Smooth muscle cell (in vitro differentiated cells): ENCODE data around the gene PELI1. TPM values are rescaled to one million over a fixed set of nuclear protein-coding genes. Genes with fewer than 3 reads are reported as not detected.

Experiments
- DNase-seq: peaks from one replicate; lab custom pipeline; 2025; ENCODE audit not compliant: unreplicated experiment; lab: John Stamatoyannopoulos, UW
- H2AFZ ChIP-seq: fragments of 200-600 bp; sonication (generic); 2 replicates; pipeline ENCODE4 v1.6.0; 2016; ENCODE audit warnings: antibody characterized with exemption, low read depth, mild to moderate bottlenecking
- H3F3A ChIP-seq: fragments of 200-600 bp; sonication (generic); 2 replicates; pipeline ENCODE4 v1.6.0; 2017; ENCODE audit warnings: antibody characterized with exemption, low read depth
- H3K27ac ChIP-seq: fragments of 200-600 bp; sonication (generic); 2 replicates; pipeline ENCODE4 v1.5.1; 2016; ENCODE audit warnings: low read depth, mild to moderate bottlenecking
- H3K27me3 ChIP-seq: fragments of 200-600 bp; sonication (generic); 2 replicates; pipeline ENCODE4 v1.6.1; 2016; ENCODE audit warnings: low read depth, mild to moderate bottlenecking
- H3K36me3 ChIP-seq: fragments of 200-600 bp; sonication (generic); 2 replicates; pipeline ENCODE4 v1.5.1; 2016; ENCODE audit warnings: low read depth
- H3K4me1 ChIP-seq: fragments of 200-600 bp; sonication (generic); 2 replicates; pipeline ENCODE4 v1.5.1; 2016; ENCODE audit warnings: low read depth
- H3K4me2 ChIP-seq: fragments of 200-600 bp; sonication (generic); 2 replicates; pipeline ENCODE4 v1.6.0; 2016; ENCODE audit warnings: mild to moderate bottlenecking
- H3K4me3 ChIP-seq: fragments of 200-600 bp; sonication (generic); 2 replicates; pipeline ENCODE4 v1.5.1; 2016; ENCODE audit warnings: mild to moderate bottlenecking
- H3K79me2 ChIP-seq: fragments of 200-600 bp; sonication (generic); 2 replicates; pipeline ENCODE4 v1.6.0; 2016; ENCODE audit warnings: low read depth, mild to moderate bottlenecking
- H3K9ac ChIP-seq: fragments of 200-600 bp; sonication (generic); 2 replicates; pipeline ENCODE4 v1.6.0; 2016; ENCODE audit warnings: low read depth
- H3K9me3 ChIP-seq: fragments of 200-600 bp; sonication (generic); replicated peaks from 2 replicates; pipeline ENCODE4 v1.5.1; 2016; ENCODE audit warnings: low read depth
- H4K20me1 ChIP-seq: fragments of 200-600 bp; sonication (generic); 2 replicates; pipeline ENCODE4 v1.6.0; 2016; ENCODE audit warnings: low read depth
- CTCF ChIP-seq: fragments of 200-600 bp; sonication (generic); IDR thresholded peaks from 2 replicates; pipeline ENCODE4 v1.5.1; 2017; ENCODE audit warnings: borderline replicate concordance, mild to moderate bottlenecking, antibody characterized with exemption; ENCODE audit not compliant: insufficient read depth, poor library complexity, severe bottlenecking
- WGBS: methylation state at CpG from one replicate; pipeline ENCODE4 v1.1.7; 2016; ENCODE audit warnings: low lambda C conversion rate; 5-methylcytosine and 5-hydroxymethylcytosine counted together
- polyA plus RNA-seq: library from polyadenylated mRNA; unstranded; fragments of >200 nt; fragmentation: Nextera tagmentation; extraction: Ambion mirVana; gene quantifications from 2 replicates; pipeline ENCODE4 v1.2.1, GENCODE V29; 2016
- total RNA-seq: library from RNA; depleted of rRNA; stranded (reverse); fragments of >200 nt; gene quantifications from 2 replicates; pipeline ENCODE4 v1.2.3, GENCODE V29; 2014

The PELI1 gene
- total and polyA plus RNA-seq, 2 experiments from 2014 or later, result 16.2 to 61.0 TPM

GRCh38 chr2:64141674-64142405 lies 2.4 kb downstream of the PELI1 start:
- 44% methylated on average over 2 of the region's 2 CpGs for WGBS
- H3K9ac ChIP-seq, result peak overlapping the region; percentile 96
- H3K4me3 ChIP-seq, result peak overlapping the region; percentile 99
- no peaks in the 10 kb centered on the region for H3K27me3 ChIP-seq
- H3K27ac ChIP-seq, result peak overlapping the region; percentile 58
- no peak for TF ChIP-seq CTCF
- H3K4me2 ChIP-seq, result peak overlapping the region; percentile 99
- H3K9me3 ChIP-seq, result no peaks in the 10 kb centered on the region
- peaks cover 29% of the 10 kb centered on the region for H4K20me1 ChIP-seq
- no peak for DNase-seq
- H3K79me2 ChIP-seq, result peaks cover 68% of the 10 kb centered on the region
- no peak overlapping the region for H2AFZ ChIP-seq
- H3K4me1 ChIP-seq, result peaks cover 31% of the 10 kb centered on the region
- no peaks in the 10 kb centered on the region for H3K36me3 ChIP-seq
- H3F3A ChIP-seq, result no peaks in the 10 kb centered on the region

- H2AFZ ChIP-seq, result no peak overlapping the region
- H3F3A ChIP-seq, result no peaks in the 10 kb centered on the region
- peaks cover 29% of the 10 kb centered on the region for H4K20me1 ChIP-seq
- peak overlapping the region; percentile 99 for H3K4me3 ChIP-seq
- H3K27ac ChIP-seq, result peak overlapping the region; percentile 13
- H3K4me1 ChIP-seq, result peaks cover 41% of the 10 kb centered on the region
- H3K79me2 ChIP-seq, result peaks cover 79% of the 10 kb centered on the region
- no peak for DNase-seq
- TF ChIP-seq CTCF, result no peak
- H3K36me3 ChIP-seq, result no peaks in the 10 kb centered on the region
- no peaks in the 10 kb centered on the region for H3K9me3 ChIP-seq
- H3K27me3 ChIP-seq, result no peaks in the 10 kb centered on the region
- H3K9ac ChIP-seq, result no peak overlapping the region
- H3K4me2 ChIP-seq, result peak overlapping the region; percentile 99
Measured at GRCh38 chr2:64140665-64141200, 3.5 kb downstream of the PELI1 start.

DNA sequence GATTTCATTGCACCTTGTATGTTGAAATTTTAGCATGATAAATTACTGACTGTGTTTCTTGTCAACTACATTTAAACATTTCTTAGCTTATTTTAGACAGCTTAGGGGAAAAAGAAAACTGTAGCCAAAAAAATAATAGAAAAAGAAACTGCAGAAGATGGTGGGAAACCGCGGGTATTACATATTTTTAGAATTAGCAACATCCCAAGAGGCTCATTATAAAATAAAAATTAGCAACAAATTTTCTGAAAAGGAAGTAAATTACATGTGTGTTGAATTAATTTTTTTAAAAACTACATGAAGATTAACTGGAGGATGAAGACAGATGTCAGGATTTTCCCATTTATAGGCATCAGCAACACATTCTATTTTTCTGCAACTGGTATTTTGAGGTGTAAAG lies 4.3 kb downstream of the PELI1 start:
- H4K20me1 ChIP-seq, result peaks cover 29% of the 10 kb centered on the region
- H3K9me3 ChIP-seq, result no peaks in the 10 kb centered on the region
- no peak for TF ChIP-seq CTCF
- no peak overlapping the region for H3K4me2 ChIP-seq
- no peak overlapping the region for H2AFZ ChIP-seq
- no peak overlapping the region for H3K9ac ChIP-seq
- H3K36me3 ChIP-seq, result no peaks in the 10 kb centered on the region
- 91% methylated on average over 2 of the region's 2 CpGs for WGBS
- no peak for DNase-seq
- H3K27ac ChIP-seq, result no peak overlapping the region
- peaks cover 43% of the 10 kb centered on the region for H3K4me1 ChIP-seq
- no peaks in the 10 kb centered on the region for H3F3A ChIP-seq
- H3K4me3 ChIP-seq, result no peak overlapping the region
- peaks cover 87% of the 10 kb centered on the region for H3K79me2 ChIP-seq
- H3K27me3 ChIP-seq, result no peaks in the 10 kb centered on the region

GRCh38 chr2:64137996-64138395 lies 6.2 kb downstream of the PELI1 start:
- Histone ChIP-seq H3K4me3 (no peak overlapping the region), H3F3A (peaks cover 8% of the 10 kb centered on the region), H3K36me3 (no peaks in the 10 kb centered on the region), H4K20me1 (peaks cover 29% of the 10 kb centered on the region), H3K9me3 (no peaks in the 10 kb centered on the region), H3K4me1 (peaks cover 46% of the 10 kb centered on the region), H3K27ac (peak overlapping the region; percentile 62), H3K79me2 (peaks cover 86% of the 10 kb centered on the region), H2AFZ (no peak overlapping the region), H3K27me3 (no peaks in the 10 kb centered on the region), H3K4me2 (no peak overlapping the region), H3K9ac (no peak overlapping the region)
- DNase-seq, result no peak
- TF ChIP-seq CTCF, result no peak
- WGBS, result 77% methylated on average over 3 of the region's 3 CpGs
